Panc1 (cell line): ENCODE results near the gene ELANE. TPM values are rescaled to one million over a fixed set of nuclear protein-coding genes. Genes with fewer than 3 reads are reported as not detected.

Experiments
- ATAC-seq: fragments of 200-7000 bp; cut with Tn5 transposase; 2 replicates; pipeline ENCODE4 v1.9.1; 2020; ENCODE audit warnings: mild to moderate bottlenecking, moderate library complexity
- BruUV-seq: library from RNA; stranded (reverse); fragments of 400-500 nt; replicated peaks from 2 replicates; lab custom pipeline; 2021; lab: Mats Ljungman, UMichigan
- CTCF ChIA-PET: fragments of 300-600 bp; sonication (Branson Sonifier 250); formaldehyde crosslinking; loops from one replicate; lab custom pipeline; 2022; ENCODE audit warnings: antibody characterized with exemption; lab: Charles Lee
- POLR2A ChIA-PET: fragments of 300-600 bp; sonication (Branson Sonifier 250); formaldehyde crosslinking; loops from one replicate; lab custom pipeline; 2022; ENCODE audit warnings: antibody characterized with exemption; lab: Charles Lee
- DNase-seq: peaks from one replicate; pipeline ENCODE4 v3.0.0-alpha.2; 2010; ENCODE audit warnings: low read depth, low spot score
- H3K27ac ChIP-seq: 2 replicates; pipeline ENCODE4 v1.5.1; 2011; ENCODE audit warnings: mild to moderate bottlenecking, low read length, inconsistent platforms
- H3K27me3 ChIP-seq: fragments of 200-500 bp; sonication (Bioruptor generic); 2 replicates; pipeline ENCODE4 v1.6.0; 2014; ENCODE audit warnings: low read length, inconsistent platforms; ENCODE audit not compliant: control insufficient read depth, insufficient read depth
- H3K36me3 ChIP-seq: fragments of 200-500 bp; sonication (Bioruptor generic); 2 replicates; pipeline ENCODE4 v1.5.1; 2014; ENCODE audit warnings: inconsistent platforms, mild to moderate bottlenecking, low read length, moderate library complexity; ENCODE audit not compliant: control insufficient read depth, insufficient read depth
- H3K4me1 ChIP-seq: 2 replicates; pipeline ENCODE4 v1.5.1; 2011; ENCODE audit warnings: inconsistent platforms, mild to moderate bottlenecking, low read length, moderate library complexity; ENCODE audit not compliant: control insufficient read depth, insufficient read depth
- H3K4me3 ChIP-seq, 2 experiments: 2 replicates each; pipeline ENCODE4 v1.5.1; 2011 to 2012; ENCODE audit warnings: low read depth in 2 of 2, low read length in 2 of 2, mild to moderate bottlenecking in 2 of 2, inconsistent platforms in 1 of 2, moderate library complexity in 1 of 2
- H3K9me3 ChIP-seq: fragments of 200-500 bp; sonication (Bioruptor generic); 2 replicates; pipeline ENCODE4 v1.5.1; 2014; ENCODE audit warnings: low read depth, mild to moderate bottlenecking, inconsistent platforms, low read length, moderate library complexity; ENCODE audit not compliant: control insufficient read depth, insufficient read depth
- POLR2AphosphoS5 ChIP-seq: IDR thresholded peaks from 2 replicates; pipeline ENCODE4 v1.6.1; 2012; ENCODE audit warnings: mild to moderate bottlenecking, low read depth, low read length, moderate library complexity
- SIN3A ChIP-seq: IDR thresholded peaks from 2 replicates; pipeline ENCODE4 v1.6.1; 2012; ENCODE audit warnings: low read depth, mild to moderate bottlenecking, low read length, moderate library complexity, borderline replicate concordance; ENCODE audit not compliant: insufficient read depth
- TCF7L2 ChIP-seq: IDR thresholded peaks from 2 replicates; pipeline ENCODE4 v1.6.1; 2011; ENCODE audit warnings: mild to moderate bottlenecking, low read depth, low read length, inconsistent platforms
- in situ Hi-C: cut with HindIII; loops from 2 replicates; pipeline ENCODE4 v1.10.0; 2016; ENCODE audit warnings: low sequenced_read_pairs, low pct_unique_long_range_greater_than_20kb
- intact Hi-C: fragments of 100-400 bp; cut with micrococcal nuclease; formaldehyde crosslinking; loops from one replicate; pipeline ENCODE4 v1.10.0; 2022; ENCODE audit not compliant: unreplicated experiment
- total RNA-seq: library from RNA; stranded (reverse); gene quantifications from one replicate; pipeline ENCODE4 v1.2.1, GENCODE V29; 2021; ENCODE audit not compliant: unreplicated experiment
- TF ChIP-seq, protein P1 (sequence below), 2 experiments: IDR thresholded peaks; 2 replicates each; pipeline ENCODE4 v1.6.1; 2011 to 2012; ENCODE audit warnings: low read depth in 2 of 2, control low read depth in 1 of 2, low read length in 1 of 2, mild to moderate bottlenecking in 1 of 2, moderate library complexity in 1 of 2; ENCODE audit not compliant: insufficient read depth in 1 of 2
- TF ChIP-seq, protein P2 (sequence below): fragments of 450-650 bp; IDR thresholded peaks from 2 replicates; pipeline ENCODE4 v1.5.1; 2017; ENCODE audit warnings: mild to moderate bottlenecking

The ELANE gene
- total RNA-seq, 1 experiment from 2014 or later, result 0.57 TPM

DNA sequence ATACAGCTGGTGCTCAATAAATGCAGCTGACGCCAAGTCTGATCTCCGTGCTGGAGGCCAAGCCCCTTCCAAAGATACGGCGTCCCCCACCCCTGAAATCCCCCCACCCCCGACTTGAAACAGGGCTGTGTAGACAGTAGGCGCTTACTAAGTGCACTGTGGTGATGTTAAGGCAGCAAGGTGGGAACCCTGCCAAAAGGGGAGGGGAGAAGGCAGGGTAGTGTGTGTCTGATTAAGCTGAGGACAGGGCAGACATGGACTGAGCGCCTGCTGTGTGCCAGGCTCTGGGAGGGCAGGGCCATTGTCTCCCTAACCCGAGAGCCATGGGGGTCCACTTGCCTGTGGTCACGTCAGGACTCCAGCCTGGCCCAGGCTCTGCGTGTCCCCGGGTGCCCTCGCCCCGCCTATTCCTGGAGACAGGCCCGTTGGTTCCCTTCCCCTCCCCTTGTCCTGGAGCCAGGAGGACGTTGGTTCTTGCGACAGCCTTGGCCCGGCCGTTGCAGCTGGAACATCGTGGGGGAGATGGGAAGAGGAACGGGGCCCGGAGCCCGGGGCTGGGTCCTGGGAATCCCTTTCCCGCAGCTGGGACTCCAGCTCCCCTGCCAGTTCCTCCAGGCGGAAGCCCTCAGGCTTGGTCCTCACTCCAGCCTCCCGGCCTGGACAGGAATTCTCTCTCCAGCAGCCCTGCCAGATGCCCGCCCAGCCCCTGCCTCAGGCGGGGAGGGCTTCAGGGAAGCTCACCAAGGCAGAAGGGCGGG lies 1.7 kb upstream of the ELANE start:
- DNase-seq (no peak), ATAC-seq (peak; percentile 89)
- Histone ChIP-seq H3K4me1 (peaks cover 11% of the 10 kb centered on the region), H3K27me3 (no peaks in the 10 kb centered on the region), H3K9me3 (no peaks in the 10 kb centered on the region), H3K27ac (peak overlapping the region; percentile 55), H3K4me3 (peak overlapping the region in 1 of 2 experiments; percentile 15; a peak in 1 of 4 replicates), H3K36me3 (no peaks in the 10 kb centered on the region)
- intact Hi-C loops, result no loop called here
- no TSS peak for BruUV-seq
- CTCF ChIA-PET, result interaction anchor here (0.6 kb wide), 1 partner anchor 19 kb away, joined by 5 read pairs; no protein-coding TSS in a partner anchor
- POLR2A ChIA-PET, result interaction anchor here (0.6 to 1.3 kb wide), 3 partner anchors 13 to 97 kb away, joined by 3 to 17 read pairs (median 5); no protein-coding TSS in a partner anchor
- TF ChIP-seq, protein P1, sequence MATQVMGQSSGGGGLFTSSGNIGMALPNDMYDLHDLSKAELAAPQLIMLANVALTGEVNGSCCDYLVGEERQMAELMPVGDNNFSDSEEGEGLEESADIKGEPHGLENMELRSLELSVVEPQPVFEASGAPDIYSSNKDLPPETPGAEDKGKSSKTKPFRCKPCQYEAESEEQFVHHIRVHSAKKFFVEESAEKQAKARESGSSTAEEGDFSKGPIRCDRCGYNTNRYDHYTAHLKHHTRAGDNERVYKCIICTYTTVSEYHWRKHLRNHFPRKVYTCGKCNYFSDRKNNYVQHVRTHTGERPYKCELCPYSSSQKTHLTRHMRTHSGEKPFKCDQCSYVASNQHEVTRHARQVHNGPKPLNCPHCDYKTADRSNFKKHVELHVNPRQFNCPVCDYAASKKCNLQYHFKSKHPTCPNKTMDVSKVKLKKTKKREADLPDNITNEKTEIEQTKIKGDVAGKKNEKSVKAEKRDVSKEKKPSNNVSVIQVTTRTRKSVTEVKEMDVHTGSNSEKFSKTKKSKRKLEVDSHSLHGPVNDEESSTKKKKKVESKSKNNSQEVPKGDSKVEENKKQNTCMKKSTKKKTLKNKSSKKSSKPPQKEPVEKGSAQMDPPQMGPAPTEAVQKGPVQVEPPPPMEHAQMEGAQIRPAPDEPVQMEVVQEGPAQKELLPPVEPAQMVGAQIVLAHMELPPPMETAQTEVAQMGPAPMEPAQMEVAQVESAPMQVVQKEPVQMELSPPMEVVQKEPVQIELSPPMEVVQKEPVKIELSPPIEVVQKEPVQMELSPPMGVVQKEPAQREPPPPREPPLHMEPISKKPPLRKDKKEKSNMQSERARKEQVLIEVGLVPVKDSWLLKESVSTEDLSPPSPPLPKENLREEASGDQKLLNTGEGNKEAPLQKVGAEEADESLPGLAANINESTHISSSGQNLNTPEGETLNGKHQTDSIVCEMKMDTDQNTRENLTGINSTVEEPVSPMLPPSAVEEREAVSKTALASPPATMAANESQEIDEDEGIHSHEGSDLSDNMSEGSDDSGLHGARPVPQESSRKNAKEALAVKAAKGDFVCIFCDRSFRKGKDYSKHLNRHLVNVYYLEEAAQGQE (IDR thresholded peaks at IDR 0.05; ENCODE audit: insufficient read depth in 1 of 2, low read depth in 2 of 2, low read length in 1 of 2), result no peak
- TF ChIP-seq POLR2AphosphoS5, result peak; percentile 42; the same call in 1 of the 2 replicates
- TF ChIP-seq, protein P2, sequence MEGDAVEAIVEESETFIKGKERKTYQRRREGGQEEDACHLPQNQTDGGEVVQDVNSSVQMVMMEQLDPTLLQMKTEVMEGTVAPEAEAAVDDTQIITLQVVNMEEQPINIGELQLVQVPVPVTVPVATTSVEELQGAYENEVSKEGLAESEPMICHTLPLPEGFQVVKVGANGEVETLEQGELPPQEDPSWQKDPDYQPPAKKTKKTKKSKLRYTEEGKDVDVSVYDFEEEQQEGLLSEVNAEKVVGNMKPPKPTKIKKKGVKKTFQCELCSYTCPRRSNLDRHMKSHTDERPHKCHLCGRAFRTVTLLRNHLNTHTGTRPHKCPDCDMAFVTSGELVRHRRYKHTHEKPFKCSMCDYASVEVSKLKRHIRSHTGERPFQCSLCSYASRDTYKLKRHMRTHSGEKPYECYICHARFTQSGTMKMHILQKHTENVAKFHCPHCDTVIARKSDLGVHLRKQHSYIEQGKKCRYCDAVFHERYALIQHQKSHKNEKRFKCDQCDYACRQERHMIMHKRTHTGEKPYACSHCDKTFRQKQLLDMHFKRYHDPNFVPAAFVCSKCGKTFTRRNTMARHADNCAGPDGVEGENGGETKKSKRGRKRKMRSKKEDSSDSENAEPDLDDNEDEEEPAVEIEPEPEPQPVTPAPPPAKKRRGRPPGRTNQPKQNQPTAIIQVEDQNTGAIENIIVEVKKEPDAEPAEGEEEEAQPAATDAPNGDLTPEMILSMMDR, result no peak
- in situ Hi-C loops, result no loop called here

DNA sequence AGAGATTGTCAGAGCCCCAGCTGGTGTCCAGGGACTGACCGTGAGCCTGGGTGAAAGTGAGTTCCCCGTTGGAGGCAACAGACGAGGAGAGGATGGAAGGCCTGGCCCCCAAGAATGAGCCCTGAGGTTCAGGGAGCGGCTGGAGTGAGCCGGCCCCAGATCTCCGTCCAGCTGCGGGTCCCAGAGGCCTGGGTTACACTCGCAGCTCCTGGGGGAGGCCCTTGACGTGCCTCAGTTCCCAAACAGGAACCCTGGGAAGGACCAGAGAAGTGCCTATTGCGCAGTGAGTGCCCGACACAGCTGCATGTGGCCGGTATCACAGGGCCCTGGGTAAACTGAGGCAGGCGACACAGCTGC lies 1.1 kb upstream of the ELANE start:
- CTCF ChIA-PET, result interaction anchor here (0.6 kb wide), 1 partner anchor 20 kb away, joined by 5 read pairs; no protein-coding TSS in a partner anchor
- no peaks in the 10 kb centered on the region for H3K27me3 ChIP-seq
- DNase-seq, result no peak
- TF ChIP-seq SIN3A, result no peak
- TF ChIP-seq TCF7L2, result no peak
- TF ChIP-seq, protein P1 (IDR thresholded peaks at IDR 0.05; ENCODE audit: insufficient read depth in 1 of 2, low read depth in 2 of 2, low read length in 1 of 2), result no peak
- TF ChIP-seq, protein P2, result no peak
- TF ChIP-seq POLR2AphosphoS5, result no peak
- POLR2A ChIA-PET, result interaction anchor here (1.1 to 1.3 kb wide), 2 partner anchors 12 to 15 kb away, joined by 5 to 17 read pairs; no protein-coding TSS in a partner anchor
- H3K9me3 ChIP-seq, result no peaks in the 10 kb centered on the region
- intact Hi-C loops (no loop called here), in situ Hi-C loops (no loop called here)
- no peak for ATAC-seq
- peaks cover 11% of the 10 kb centered on the region for H3K4me1 ChIP-seq
- peak overlapping the region in 1 of 2 experiments; percentile 15; a peak in 1 of 4 replicates for H3K4me3 ChIP-seq
- H3K27ac ChIP-seq, result peak overlapping the region; percentile 55
- no peaks in the 10 kb centered on the region for H3K36me3 ChIP-seq
- BruUV-seq, result no TSS peak
